ENCODE results near the gene PITPNM1.
"Not testable (repeated sequence)": the region's sequence is repeated elsewhere in the genome, so short reads cannot be mapped to it uniquely, and the experiment has no call there.

Gene PITPNM1

GRCh38 chr11:67504950-67505581, at the start of gene PITPNM1:
PITPNM1 (minus strand) TSS chr11:67505363; CDS start chr11:67504180, 1,183 bp downstream.
- DNase-seq (ENCODE audit: low read depth in 2 of 2), result peak in 1 of 2 donors; percentile 74

GRCh38 chr11:67551697-67552096, 46.5 kb upstream of the PITPNM1 start:
- DNase-seq (ENCODE audit: low read depth in 2 of 2), result not testable (repeated sequence)

GRCh38 chr11:67551127-67551526, 46.0 kb upstream of the PITPNM1 start:
- DNase-seq (ENCODE audit: low read depth in 2 of 2), result no peak

GRCh38 chr11:67548555-67549110, 43.5 kb upstream of the PITPNM1 start:
- no peak for DNase-seq (ENCODE audit: low read depth in 2 of 2)

GRCh38 chr11:67548112-67548511, 42.9 kb upstream of the PITPNM1 start:
- not testable (repeated sequence) for DNase-seq (ENCODE audit: low read depth in 2 of 2)

GRCh38 chr11:67545280-67545679, 40.1 kb upstream of the PITPNM1 start:
- DNase-seq (ENCODE audit: low read depth in 2 of 2), result no peak

GRCh38 chr11:67544616-67545242, 39.6 kb upstream of the PITPNM1 start:
- DNase-seq (ENCODE audit: low read depth in 2 of 2), result no peak

- DNase-seq (ENCODE audit: low read depth in 2 of 2), result no peak
These were observed 38.4 kb upstream of the PITPNM1 start for GRCh38 chr11:67543585-67543984.

- no peak for DNase-seq (ENCODE audit: low read depth in 2 of 2)
These were observed 37.8 kb upstream of the PITPNM1 start for GRCh38 chr11:67542971-67543370.

- no peak for DNase-seq (ENCODE audit: low read depth in 2 of 2)
These were observed 37.0 kb upstream of the PITPNM1 start for GRCh38 chr11:67542169-67542568.

GRCh38 chr11:67541198-67541597, 36.0 kb upstream of the PITPNM1 start:
- DNase-seq (ENCODE audit: low read depth in 2 of 2), result no peak

GRCh38 chr11:67539550-67539949, 34.4 kb upstream of the PITPNM1 start:
- DNase-seq (ENCODE audit: low read depth in 2 of 2), result no peak

- no peak for DNase-seq (ENCODE audit: low read depth in 2 of 2)
These were observed 33.8 kb upstream of the PITPNM1 start for GRCh38 chr11:67538823-67539505.

- no peak for DNase-seq (ENCODE audit: low read depth in 2 of 2)
These were observed 33.1 kb upstream of the PITPNM1 start for GRCh38 chr11:67538306-67538705.

- DNase-seq (ENCODE audit: low read depth in 2 of 2), result no peak
These were observed 30.4 kb upstream of the PITPNM1 start for GRCh38 chr11:67535561-67535960.

- DNase-seq (ENCODE audit: low read depth in 2 of 2), result no peak
These were observed 29.0 kb upstream of the PITPNM1 start for GRCh38 chr11:67534070-67534679.

GRCh38 chr11:67532889-67533288, 27.7 kb upstream of the PITPNM1 start:
- no peak for DNase-seq (ENCODE audit: low read depth in 2 of 2)

GRCh38 chr11:67530282-67530592, 25.1 kb upstream of the PITPNM1 start:
- no peak for DNase-seq (ENCODE audit: low read depth in 2 of 2)

- DNase-seq (ENCODE audit: low read depth in 2 of 2), result no peak
These were observed 23.2 kb upstream of the PITPNM1 start for GRCh38 chr11:67528376-67528775.

GRCh38 chr11:67525275-67525976, 20.3 kb upstream of the PITPNM1 start:
- DNase-seq (ENCODE audit: low read depth in 2 of 2), result no peak

- no peak for DNase-seq (ENCODE audit: low read depth in 2 of 2)
These were observed 19.3 kb upstream of the PITPNM1 start for GRCh38 chr11:67524480-67524808.
